PFSK-1 (cell line): ENCODE results near the gene KHK.

Source experiments
- FOXP2 ChIP-seq: optimal IDR thresholded peaks from 2 replicates; pipeline ENCODE3; 2011; ENCODE audit warnings: borderline replicate concordance, control low read depth, inconsistent platforms; ENCODE audit not compliant: insufficient read depth; ENCODE audit errors: extremely low read length, extremely low read depth
- POLR2AphosphoS5 ChIP-seq: IDR thresholded peaks from 2 replicates; pipeline ENCODE4 v1.6.1; 2012; ENCODE audit warnings: low read depth, mild to moderate bottlenecking, control low read depth, low read length, moderate library complexity
- REST ChIP-seq, 2 experiments: IDR thresholded peaks; 2 replicates each; pipeline versions ENCODE4 v1.6.1 to v1.8.0; 2011 to 2012; ENCODE audit warnings: low read depth in 2 of 2, low read length in 2 of 2, control low read depth in 1 of 2, inconsistent platforms in 1 of 2, mild to moderate bottlenecking in 1 of 2, moderate library complexity in 1 of 2; ENCODE audit not compliant: insufficient read depth in 1 of 2
- SIN3A ChIP-seq: IDR thresholded peaks from 2 replicates; pipeline ENCODE4 v1.6.1; 2012; ENCODE audit warnings: mild to moderate bottlenecking, low read length, moderate library complexity, borderline replicate concordance; ENCODE audit not compliant: insufficient read depth
- TAF1 ChIP-seq: IDR thresholded peaks from 2 replicates; pipeline ENCODE4 v1.6.1; 2012; ENCODE audit warnings: low read length, control low read depth, borderline replicate concordance; ENCODE audit not compliant: insufficient read depth

- TF ChIP-seq POLR2AphosphoS5 = no peak
- TF ChIP-seq SIN3A = no peak
- no peak for TF ChIP-seq REST (IDR thresholded peaks at IDR 0.05; ENCODE audit: insufficient read depth in 1 of 2, low read depth in 2 of 2, low read length in 2 of 2)
- TF ChIP-seq FOXP2 = no peak
- no peak for TF ChIP-seq TAF1
These were observed 15.8 kb upstream of the KHK start for GRCh38 chr2:27070653-27071276.
